Activated effector memory CD4-positive, alpha-beta T cell treated with anti-CD3 and anti-CD28 coated beads, Interleukin-2, amount 50 U/mL, for 16 hours (primary cell): ENCODE measurements around the gene C10orf62.

Experiments used
- DNase-seq: peaks from one replicate; pipeline ENCODE4 v3.0.0-alpha.2; 2020

The C10orf62 gene

DNA sequence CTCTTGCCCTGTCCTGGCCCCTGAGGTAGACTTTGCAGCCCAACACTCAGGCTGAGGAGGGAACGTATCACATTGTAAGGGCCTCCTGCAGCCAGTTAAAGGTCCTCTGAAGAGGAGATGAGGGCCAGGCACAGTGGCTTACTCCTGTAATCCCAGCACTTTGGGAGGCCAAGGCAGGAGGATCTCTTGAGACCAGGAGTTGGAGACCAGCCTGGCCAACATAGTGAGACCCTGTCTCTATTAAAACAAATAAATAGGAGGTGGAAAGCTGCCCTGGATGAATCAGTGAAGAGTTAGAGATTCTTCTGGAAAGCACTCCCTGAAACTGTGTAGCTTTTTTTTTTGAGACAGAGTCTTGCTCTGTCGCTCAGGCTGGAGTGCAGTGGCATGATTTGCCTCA, 2.3 kb upstream of the C10orf62 start:
- DNase-seq, result no peak

DNA sequence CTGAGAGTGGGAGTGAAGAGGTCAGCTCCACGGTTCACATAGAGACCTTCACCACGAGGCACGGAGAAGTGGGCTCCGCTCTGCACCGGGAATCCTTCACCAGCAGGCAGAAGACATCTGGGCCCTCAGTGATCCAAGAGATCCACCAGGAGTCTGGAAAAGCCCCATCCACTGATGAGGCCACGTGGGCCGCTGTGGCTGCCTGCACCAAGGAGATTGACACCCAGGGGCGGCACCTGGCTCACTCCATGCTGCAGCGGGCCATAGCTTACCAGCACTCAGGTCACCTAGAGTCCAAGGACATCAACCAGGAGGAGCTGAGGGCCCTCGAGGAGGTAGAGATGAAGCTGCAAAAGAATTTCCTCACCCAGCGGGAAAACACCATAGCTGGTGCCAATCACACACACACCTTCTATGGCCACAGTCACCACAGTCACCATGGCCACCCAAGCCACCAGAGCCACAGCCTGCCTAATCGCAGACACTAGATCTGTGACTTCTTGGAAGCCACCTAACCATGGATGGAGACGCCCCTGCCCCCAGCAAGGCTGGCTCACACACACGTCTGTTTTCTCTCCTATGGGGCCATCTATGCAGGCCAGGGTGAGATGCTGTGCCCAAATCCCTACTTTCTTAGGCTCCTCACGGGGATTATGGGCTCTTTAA, 694 bp downstream of the C10orf62 start:
- DNase-seq, result no peak

DNA sequence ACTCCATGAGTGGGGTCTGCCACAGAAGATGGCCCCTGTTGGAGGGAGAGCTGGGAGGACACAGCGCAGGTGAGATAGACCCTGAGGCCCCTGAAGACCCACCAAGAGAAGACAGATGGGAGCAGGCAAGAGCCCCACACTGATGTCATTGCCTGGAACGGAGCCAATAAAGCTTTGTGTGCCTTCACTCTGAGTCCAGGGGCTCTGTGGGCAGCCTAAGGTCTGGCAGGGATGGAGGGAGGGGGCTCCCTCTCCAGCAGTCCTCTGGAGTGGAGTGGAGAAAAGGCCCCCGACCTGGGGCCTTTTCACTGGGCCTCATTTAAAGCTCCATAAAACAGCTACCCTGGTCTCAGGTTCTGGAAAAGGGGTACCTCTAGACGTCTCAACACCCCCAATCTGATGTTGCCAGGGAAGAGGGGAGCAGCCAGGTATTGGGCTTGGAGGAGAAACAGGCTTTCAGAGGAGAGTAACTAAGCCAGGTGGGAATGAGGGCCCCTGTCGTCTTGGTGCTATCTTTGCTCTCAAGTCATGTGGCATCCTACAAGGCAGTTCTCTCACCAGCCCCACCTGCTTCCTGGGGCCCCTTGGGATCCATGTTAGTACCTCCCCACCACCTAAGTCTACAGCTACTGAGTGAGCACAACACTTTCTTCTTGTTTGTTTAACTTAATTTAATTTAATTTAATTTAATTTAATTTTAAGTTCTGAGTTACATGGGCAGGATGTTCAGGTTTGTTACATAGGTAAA, 1.4 kb downstream of the C10orf62 start:
- DNase-seq, result no peak

DNA sequence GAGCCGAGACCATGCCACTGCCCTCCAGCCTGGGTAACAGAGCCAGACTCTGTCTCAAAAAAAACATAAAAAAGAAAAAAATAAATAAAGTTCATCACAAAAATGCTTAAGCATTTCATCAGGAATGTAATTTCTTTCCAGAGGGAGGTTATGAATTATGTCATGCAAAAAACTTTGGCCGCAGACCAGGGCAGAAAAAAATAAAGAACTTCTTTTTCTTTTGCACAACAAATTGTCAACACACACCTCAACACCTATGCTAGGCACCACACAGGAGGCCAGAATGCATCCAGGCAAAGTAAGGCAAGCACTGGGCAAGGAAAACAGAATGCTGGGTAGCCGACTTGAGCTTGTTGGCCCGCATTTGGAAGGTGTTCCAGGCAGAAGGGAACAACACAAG, 3.9 kb downstream of the C10orf62 start:
- no peak for DNase-seq

DNA sequence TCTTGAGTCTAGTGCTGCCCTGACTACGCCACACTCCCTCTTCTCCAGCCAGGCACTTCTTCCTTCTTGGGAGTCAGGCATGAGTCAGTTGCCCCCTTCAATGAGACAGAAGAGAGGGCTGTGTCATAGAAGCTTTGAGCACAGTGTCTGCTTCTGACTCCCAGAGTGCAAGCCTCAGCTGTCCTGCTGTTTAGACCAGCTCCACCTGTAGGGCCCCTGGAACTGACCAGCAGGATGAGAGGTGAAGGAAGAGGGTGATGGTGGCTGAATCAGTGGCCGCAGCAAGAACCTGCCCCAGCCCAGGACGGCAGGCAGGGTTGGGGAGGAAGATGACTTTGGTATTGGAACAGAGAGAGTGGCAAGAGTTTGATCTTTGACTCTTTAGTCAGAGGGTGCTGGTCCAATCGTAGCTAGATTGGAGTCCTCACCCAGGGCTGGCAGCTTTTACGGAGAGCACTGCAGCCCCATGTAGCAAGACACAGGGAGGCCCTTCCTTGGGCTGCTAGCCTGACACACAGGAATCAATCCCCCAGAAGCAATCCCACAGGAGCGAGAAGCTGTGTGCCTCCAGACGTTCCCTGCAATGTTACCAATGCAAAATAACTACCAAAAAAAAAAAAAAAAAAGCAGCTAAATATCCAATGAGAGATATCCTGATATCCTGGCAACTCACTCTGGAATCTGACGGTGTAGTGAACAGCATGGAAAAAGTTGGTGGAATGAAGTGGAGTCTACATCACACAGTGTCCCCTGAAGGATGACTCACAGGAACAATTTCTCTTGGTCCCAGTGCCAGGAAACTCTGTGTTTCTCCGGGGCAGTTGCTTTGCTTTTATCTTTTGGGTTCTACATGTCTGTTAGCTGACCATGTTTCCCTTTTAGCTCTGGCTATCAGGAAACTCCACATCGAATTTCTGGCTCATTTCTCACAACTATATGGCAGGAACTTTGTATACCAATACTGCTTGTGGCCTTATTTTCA, 6.9 kb downstream of the C10orf62 start:
- no peak for DNase-seq

DNA sequence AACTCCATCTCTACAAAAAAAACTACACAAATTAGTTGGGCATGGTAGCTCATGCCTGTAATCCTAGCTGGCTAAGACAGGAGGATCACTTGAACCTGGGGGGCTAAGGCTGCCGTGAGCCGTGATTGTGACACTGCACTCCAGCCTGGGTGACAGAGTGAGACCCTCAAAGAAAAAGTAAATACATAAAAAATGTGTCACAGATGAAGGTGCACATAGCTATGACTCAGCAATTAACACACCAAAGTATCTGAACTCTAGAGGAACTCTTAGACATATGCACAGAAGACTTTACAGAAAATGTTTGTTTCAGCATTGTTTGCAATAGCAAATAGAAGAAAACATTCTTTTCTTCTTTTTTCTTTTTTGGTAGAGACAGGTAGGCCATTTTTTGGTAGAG, 8.3 kb downstream of the C10orf62 start:
- DNase-seq, result no peak

DNA sequence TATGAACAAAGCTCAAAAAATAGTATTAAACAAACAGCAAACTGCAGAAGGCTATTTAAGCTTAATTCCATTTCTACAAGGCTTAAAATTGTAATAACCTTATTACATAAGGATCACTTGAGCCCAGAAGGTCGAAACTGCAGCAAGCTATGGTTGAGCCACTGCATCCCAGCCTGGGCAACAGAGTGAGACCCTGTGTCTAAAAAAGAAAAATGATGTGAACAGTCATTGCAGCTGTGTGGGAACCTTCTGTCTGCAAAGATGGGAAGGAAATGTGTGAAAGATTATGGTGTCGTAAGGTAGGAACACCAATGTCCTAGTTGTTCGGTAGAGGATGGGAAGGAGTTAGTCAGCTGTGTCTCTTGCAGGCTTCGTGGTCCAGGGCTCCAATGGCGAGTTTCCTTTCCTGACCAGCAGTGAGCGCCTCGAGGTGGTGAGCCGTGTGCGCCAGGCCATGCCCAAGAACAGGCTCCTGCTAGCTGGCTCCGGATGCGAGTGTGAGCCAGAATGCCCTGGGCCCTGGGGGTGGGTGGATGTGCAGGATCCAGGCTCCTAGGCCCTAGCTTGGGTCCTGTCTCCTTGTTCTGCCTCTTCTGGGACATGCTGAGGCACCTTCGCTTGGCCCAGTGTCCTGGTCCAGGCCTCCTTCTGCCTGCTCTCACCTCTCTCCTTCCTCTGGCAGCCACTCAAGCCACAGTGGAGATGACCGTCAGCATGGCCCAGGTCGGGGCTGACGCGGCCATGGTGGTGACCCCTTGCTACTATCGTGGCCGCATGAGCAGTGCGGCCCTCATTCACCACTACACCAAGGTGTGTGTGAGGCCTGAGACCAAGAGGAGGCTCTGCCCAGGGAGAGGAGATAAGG, 9.1 kb downstream of the C10orf62 start:
- DNase-seq, result no peak

DNA sequence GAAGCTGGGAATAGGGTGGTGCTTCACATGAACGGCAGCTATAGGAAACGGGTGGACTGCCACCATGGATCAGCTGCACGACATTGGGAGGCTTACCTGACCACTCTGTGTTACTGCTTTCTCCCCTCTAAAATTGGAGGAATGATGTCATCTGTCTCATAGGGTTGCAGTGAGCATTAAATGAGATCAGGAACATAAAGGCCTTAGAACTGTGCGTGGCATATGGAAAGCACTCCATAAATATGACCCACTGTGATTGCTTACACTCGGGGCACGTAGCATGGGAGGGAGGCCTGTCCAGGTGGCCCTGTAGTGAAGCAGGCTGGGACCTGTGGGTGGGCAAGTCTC, 9.7 kb downstream of the C10orf62 start:
- no peak for DNase-seq

DNA sequence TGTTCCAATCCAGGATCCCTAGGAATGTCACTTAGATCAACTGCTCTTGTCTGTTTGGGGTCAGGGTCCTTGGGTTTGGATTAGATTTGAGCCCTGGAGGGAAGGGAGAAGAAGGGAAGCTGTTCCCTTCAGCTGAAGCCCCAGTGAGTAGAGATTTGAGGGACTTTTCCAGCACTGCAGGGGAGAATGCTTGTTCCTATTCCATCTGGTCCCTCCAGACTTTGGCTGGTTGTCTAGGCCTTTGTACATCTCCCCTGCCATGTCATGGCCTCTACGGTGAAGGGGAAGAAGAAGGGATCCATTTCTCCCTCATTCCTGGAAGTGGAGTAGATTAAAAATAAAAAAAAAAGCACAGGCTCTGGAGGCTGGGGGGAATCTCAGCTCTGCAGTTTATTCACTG, 11.1 kb downstream of the C10orf62 start:
- no peak for DNase-seq

DNA sequence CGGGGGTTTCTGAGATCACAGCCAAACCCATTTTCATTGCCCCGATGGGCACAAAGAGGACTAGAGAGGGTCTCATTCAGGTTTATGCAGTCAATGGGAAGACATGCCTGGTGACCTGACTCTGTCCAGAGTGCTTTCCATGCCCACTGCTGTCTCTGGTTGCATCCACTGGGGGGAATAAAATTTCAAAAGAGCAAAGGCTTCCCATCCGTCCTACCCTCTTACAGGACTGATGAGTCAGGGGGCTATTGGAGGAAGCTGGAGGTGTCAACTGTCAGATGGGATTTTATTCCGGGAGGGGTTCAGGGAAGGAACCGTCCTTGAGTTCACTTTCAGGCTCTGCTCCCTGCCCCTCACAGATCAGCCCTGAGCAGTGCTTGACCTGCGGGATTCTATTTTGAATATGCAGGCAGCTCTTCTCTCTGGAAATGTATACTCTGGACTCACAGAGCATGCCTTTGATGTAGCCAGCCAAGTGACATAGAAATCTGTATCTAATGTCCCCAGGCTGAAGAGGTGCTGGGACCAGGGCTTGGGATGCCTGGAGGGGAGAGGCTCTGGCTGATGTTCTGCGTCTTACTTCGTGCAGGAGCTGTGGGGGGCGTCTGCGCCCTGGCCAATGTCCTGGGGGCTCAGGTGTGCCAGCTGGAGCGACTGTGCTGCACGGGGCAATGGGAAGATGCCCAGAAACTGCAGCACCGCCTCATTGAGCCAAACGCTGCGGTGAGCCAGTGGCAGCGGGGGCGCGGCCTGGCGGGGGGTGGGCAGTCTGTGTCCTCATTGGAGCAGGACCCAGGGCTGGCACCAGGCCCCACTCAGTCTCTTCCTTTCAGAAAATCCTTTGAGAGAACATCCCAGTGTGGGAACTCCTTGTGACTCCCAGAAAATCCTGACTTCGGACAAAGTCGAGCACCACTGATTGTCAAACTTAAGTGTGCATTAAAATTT, 12.0 kb downstream of the C10orf62 start:
- DNase-seq, result no peak

DNA sequence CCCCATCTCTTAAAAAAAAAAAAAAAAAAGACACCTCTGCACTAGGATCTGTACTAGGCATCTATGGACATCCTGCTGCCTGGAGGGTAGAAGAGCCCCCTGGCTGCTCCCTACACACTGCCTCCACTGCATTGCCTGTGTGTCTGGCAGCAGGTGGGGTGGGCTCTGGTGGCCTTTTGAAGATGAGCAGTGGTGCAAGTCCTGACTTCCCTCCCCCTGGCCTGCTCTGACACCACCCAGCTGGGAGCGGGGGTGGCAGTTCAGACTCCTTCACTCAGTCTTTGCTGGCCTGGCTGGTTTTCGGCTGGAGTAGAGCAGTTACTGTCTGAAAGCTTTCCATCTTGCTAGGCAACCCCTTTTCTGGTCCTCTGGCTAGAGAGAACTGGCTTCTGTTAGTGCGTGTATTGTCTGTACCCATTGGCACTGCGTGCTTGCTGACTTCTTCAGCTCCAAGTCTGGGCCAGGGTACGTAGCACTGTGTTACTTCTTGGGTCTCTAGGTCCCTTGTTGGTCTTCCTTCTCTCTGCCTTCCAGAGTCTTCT, 17.6 kb downstream of the C10orf62 start:
- no peak for DNase-seq

DNA sequence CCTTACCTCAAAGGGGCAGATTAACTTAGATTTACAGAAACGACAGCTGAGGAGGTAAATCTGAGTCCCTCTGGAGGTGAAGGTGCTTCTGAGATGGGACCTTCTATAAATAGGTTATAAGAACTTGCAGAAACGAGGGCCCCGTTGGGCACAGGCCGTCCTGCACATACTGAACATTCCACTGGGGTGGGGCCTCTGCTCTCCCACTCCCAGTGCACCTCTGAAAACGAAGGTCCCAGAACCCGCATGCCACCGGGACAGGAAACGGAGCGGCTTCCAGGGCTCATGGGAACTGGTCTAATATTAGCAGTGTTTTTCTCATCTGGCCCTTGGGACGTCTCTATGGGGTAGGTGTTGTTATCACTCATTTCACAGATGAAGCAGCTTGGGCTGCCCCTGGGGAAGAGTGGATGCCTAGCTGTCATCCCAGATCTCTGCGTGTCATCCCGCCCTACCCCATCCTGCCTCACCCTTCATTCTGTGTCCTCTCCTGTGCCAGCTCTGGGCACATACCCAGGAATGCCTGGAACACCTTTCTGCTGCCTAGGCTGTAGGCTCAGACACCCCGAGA, 19.6 kb downstream of the C10orf62 start:
- DNase-seq, result no peak

DNA sequence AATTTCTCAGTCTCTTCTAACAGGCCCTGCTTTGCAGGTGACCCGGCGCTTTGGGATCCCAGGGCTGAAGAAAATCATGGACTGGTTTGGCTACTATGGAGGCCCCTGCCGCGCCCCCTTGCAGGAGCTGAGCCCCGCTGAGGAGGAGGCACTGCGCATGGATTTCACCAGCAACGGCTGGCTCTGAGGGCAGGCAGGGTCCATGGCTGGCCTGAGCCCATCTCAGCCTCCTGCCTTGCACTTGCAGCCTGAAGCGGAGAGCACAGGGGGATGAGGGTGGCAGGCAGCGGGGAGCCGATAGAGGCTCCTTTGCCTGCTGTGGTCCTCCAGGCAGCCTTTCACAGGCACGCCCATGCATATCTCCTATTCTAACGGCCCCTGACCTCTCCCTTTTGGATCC, 22.0 kb downstream of the C10orf62 start:
- no peak for DNase-seq

DNA sequence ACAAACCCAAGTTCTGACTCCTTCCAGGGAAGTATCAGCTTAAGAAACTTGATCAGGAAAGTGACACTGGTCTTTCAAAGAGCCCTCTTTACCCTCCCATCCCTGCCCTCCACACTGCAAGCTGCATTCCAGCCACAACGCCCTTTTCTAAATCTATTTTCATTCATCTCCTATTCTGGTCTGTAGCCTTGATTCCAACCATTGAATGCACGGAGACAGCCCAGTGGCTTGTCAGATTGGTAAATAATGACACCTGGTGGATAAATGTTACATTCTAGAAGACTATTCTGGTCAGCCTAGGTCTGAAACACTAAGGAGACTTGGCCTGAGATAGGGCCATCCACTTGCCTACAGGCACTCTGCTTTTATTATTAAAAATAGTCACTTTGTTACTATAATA, 22.9 kb downstream of the C10orf62 start:
- no peak for DNase-seq

DNA sequence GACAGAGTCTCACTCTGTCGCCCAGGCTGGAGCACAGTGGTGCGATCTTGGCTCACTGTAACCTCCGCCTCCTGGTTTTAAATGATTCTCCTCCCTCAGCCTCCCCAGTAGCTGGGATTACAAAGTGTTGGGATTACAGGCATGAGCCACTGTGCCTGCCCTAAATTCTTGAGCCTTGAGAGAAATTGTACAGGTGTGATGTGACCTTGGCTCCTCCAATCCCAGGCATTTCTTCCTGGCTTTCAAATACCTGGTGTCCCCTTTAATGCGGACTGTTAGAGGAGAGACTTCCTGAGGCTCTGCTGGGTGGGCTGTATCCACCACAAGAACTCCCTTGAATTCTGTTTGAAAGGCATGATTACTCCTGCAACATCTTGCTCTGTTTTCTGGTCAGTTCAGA, 28.8 kb downstream of the C10orf62 start:
- no peak for DNase-seq

DNA sequence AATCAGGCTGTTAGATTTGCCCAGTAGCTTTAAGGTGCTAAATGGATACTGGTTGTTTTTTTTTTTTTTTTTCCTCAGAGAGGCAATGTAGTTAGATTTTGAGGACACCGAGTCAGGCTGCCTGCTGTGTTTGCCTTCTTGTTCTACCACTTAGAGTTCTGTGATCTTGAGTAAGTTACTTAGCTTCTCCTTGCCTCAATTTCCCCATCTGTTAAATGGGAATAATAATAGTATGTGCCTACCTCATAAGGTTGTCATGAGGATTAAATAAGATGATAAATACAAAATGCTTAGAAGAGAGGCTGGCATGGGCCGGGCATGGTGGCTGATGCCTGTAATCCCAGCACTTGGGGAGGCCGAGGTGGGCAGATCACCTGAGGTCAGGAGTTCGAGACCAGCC, 29.2 kb downstream of the C10orf62 start:
- no peak for DNase-seq

DNA sequence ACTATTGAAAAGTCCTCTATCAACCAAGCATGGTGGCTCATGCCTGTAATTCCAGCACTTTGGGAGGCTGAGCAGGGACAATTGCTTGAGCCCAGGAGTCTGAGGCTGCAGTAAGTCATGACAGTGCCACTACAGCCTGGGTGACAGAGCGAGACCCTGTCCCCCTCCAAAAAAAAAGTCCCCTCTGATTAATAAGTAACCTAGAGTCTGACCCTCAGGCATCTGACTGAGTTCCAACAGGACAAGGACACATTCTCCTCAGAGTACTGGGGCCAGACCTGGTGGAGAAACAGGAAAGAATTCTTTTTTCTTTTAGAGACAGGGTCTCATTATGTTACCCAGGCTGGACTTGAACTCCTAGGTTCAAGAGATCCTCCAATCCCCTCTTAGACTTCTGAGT, 33.8 kb downstream of the C10orf62 start:
- no peak for DNase-seq

DNA sequence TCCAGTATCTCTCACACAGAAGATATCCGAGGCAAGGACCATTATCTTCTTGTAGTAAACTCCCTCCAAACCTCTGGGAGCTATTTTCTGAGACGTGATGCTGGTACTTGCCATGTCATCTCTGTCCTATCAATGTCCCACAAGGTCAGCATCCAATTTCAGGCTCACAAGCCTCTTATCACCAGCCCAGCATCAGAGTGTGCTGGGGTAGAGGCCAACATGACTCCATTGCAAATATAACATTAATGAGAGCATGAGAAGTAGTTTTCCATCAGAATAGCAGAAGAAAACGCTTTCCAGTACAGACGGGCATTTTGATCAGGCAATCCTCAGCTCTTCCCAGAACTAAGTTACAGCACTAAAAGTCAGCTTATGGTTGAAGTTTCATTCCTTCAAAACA, 38.2 kb downstream of the C10orf62 start:
- DNase-seq, result no peak

DNA sequence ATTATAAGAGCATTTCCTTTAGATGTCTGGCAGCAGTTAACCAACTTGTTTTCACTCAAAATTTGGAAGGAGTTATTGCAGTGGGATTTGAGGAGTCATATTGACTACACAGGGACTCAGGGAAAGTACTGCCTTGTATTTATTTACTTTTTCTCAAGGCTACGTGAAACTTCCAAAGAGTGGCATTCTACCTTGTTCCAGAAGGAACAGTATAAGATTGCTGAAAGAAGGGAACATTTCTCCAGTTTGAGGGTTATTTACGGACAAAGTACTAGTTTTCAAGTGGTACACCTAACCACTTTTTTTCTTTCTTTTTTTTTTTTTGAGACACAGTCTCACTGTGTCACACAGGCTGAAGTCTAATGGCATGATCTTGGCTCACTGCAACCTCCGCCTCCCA, 38.7 kb downstream of the C10orf62 start:
- no peak for DNase-seq

DNA sequence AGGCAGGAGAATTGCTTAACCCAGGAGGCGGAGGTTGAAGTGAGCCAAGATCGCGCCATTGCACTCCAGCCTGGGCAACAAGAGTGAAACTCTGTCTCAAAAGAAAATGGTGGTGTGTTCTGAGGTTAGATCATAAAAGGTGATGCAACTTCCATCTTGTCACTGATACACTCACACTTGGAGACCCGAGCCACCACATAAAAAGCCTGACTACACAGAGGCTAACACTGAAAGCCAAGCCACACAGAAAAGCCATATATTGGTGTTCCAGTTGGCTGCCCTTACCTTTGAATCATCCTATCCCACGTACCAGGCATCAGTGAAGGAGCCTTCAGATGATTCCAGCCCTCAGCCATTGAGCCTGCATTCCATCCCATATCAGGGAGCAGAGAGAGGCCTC, 39.8 kb downstream of the C10orf62 start:
- DNase-seq, result no peak

DNA sequence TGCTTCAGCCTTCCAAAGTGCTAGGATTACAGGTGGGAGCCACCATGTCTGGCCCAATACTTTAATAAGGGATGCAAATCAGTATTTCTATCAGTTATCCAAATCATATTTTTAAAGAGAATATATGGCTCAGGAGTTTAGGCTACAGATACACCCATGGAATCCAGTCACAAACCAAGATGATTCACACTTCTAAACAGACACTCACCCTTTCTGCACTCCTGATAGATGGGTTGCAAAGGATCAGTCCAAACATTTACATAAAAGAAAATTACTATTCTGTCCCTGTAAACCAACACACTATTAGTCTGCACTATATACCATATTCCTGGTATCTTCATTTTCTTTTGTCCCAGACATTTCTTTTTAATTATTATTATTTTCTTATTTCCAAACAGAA, 41.6 kb downstream of the C10orf62 start:
- no peak for DNase-seq
